K562 (cell line): ENCODE measurements around the gene TBCEL. TPM values are rescaled to one million over a fixed set of nuclear protein-coding genes. Genes with fewer than 3 reads are reported as not detected.

Experiments
- ATAC-seq: fragments of 200-7000 bp; cut with Tn5 transposase; 3 replicates; pipeline ENCODE4 v1.9.1; 2020; ENCODE audit warnings: moderate library complexity
- BruUV-seq: library from RNA; stranded (reverse); fragments of 400-500 nt; replicated peaks from 2 replicates; lab custom pipeline; 2021; lab: Mats Ljungman, UMichigan
- CTCF ChIA-PET: fragments of 300-600 bp; formaldehyde crosslinking; extraction: SDS; loops from one replicate; lab custom pipeline; 2021; ENCODE audit warnings: low intra/inter-chr PET ratio; lab: Yijun Ruan, JAX
- POLR2A ChIA-PET: fragments of 300-600, 350-650 bp; sonication (Branson Sonifier 250); formaldehyde crosslinking; extraction: SDS; loops from one replicate; lab custom pipeline; 2021; ENCODE audit warnings: antibody characterized with exemption, inconsistent platforms; lab: Yijun Ruan, JAX
- DNase-seq, 4 experiments: peaks; one replicate each; pipeline versions ENCODE4 v3.0.0 to v3.0.0-alpha.2; 2011 to 2018; ENCODE audit warnings: low spot score in 3 of 4, mixed read lengths in 3 of 4; ENCODE audit errors: extremely low read depth in 1 of 4
- FAIRE-seq: peaks from 2 replicates; lab custom pipeline; 2011; peaks lifted over from hg19 to GRCh38; lab: Jason Lieb, UNC
- H2AFZ ChIP-seq: 2 replicates; pipeline ENCODE4 v1.6.0; 2011; ENCODE audit warnings: low read depth, low read length, control low read depth, inconsistent platforms
- H3K27ac ChIP-seq: fragments of 200-600 bp; 3 replicates; pipeline ENCODE4 v1.8.0; 2011; ENCODE audit warnings: low read depth, mild to moderate bottlenecking, control low read depth, inconsistent platforms, low read length, moderate library complexity, mixed read lengths; ENCODE audit errors: extremely low read depth
- H3K27me3 ChIP-seq, 2 experiments: fragments of 300-600 bp in 1 of 2; 2 replicates in 1 of 2; 3 replicates in 1 of 2; pipeline versions ENCODE4 v1.6.0 to v1.8.0; 2011; ENCODE audit warnings: inconsistent platforms in 2 of 2, low read length in 2 of 2, mild to moderate bottlenecking in 1 of 2, mixed read lengths in 1 of 2, moderate library complexity in 1 of 2; ENCODE audit not compliant: control insufficient read depth in 2 of 2, insufficient read depth in 2 of 2
- H3K36me3 ChIP-seq: fragments of 300-600 bp; 3 replicates; pipeline ENCODE4 v1.8.0; 2011; ENCODE audit warnings: mild to moderate bottlenecking, low read length, inconsistent platforms; ENCODE audit not compliant: control insufficient read depth, insufficient read depth
- H3K4me1 ChIP-seq, 2 experiments: fragments of 200-600 bp in 1 of 2; replicated peaks in 1 of 2; 2 replicates in 1 of 2; 3 replicates in 1 of 2; pipeline versions ENCODE4 v1.5.1 to v1.8.0; 2011; ENCODE audit warnings: inconsistent platforms in 2 of 2, low read length in 2 of 2, mild to moderate bottlenecking in 1 of 2, mixed read lengths in 1 of 2, moderate library complexity in 1 of 2; ENCODE audit not compliant: control insufficient read depth in 2 of 2, insufficient read depth in 2 of 2
- H3K4me2 ChIP-seq: 2 replicates; pipeline ENCODE4 v1.6.1; 2011; ENCODE audit warnings: low read length, control low read depth, inconsistent platforms, mixed read lengths; ENCODE audit not compliant: insufficient read depth
- H3K4me3 ChIP-seq: fragments of 200-600 bp; sonication (generic), shearing (Covaris generic); 2 replicates; pipeline ENCODE4 v1.5.1; 2016; ENCODE audit warnings: control low read depth, inconsistent platforms
- H3K79me2 ChIP-seq: fragments of 200-600 bp; 3 replicates; pipeline ENCODE4 v1.8.0; 2011; ENCODE audit warnings: low read length, inconsistent platforms; ENCODE audit not compliant: control insufficient read depth, insufficient read depth
- H3K9ac ChIP-seq, 2 experiments: 2 replicates each; pipeline versions ENCODE4 v1.6.0 to v1.6.1; 2011; ENCODE audit warnings: low read depth in 2 of 2, low read length in 2 of 2, control low read depth in 1 of 2, inconsistent platforms in 1 of 2, mild to moderate bottlenecking in 1 of 2, mixed read lengths in 1 of 2; ENCODE audit not compliant: insufficient read depth in 1 of 2
- H3K9me1 ChIP-seq: one replicate; pipeline ENCODE4 v1.6.0; 2011; ENCODE audit warnings: inconsistent platforms, mild to moderate bottlenecking, low read length, moderate library complexity; ENCODE audit not compliant: control insufficient read depth, insufficient read depth
- H3K9me3 ChIP-seq: replicated peaks from 2 replicates; pipeline ENCODE4 v1.5.1; 2011; ENCODE audit warnings: low read depth, low read length, inconsistent platforms; ENCODE audit not compliant: control insufficient read depth, insufficient read depth
- H4K20me1 ChIP-seq: replicated peaks from 2 replicates; pipeline ENCODE4 v1.6.1; 2011; ENCODE audit warnings: low read length, inconsistent platforms, mixed read lengths; ENCODE audit not compliant: control insufficient read depth, insufficient read depth
- FOXJ3 ChIP-seq: sonication (generic); formaldehyde crosslinking; IDR thresholded peaks from 2 replicates; pipeline ENCODE4 v1.4.0; 2020; ENCODE audit warnings: mild to moderate bottlenecking, missing genetic modification reagents
- HEY1 ChIP-seq: fragments of 250-450 bp; sonication (Bioruptor Pico); IDR thresholded peaks from 2 replicates; pipeline ENCODE4 v1.5.0; 2020; ENCODE audit warnings: mild to moderate bottlenecking, moderate library complexity, borderline replicate concordance
- NFE2L1 ChIP-seq: fragments of 450-650 bp; IDR thresholded peaks from 2 replicates; pipeline ENCODE4 v1.6.1; 2016; ENCODE audit warnings: missing genetic modification characterization, low read depth, mild to moderate bottlenecking, missing compliant biosample characterization, moderate library complexity, borderline replicate concordance
- NFRKB ChIP-seq: fragments of 450-650 bp; IDR thresholded peaks from 2 replicates; pipeline ENCODE4 v1.6.1; 2016; ENCODE audit warnings: low read depth
- RB1 ChIP-seq: fragments of 450-650 bp; IDR thresholded peaks from 2 replicates; pipeline ENCODE4 v1.6.1; 2017; ENCODE audit warnings: low read depth, mild to moderate bottlenecking
- TAF7 ChIP-seq: fragments of 450-650 bp; IDR thresholded peaks from 2 replicates; pipeline ENCODE4 v1.6.1; 2016; ENCODE audit warnings: missing genetic modification characterization, missing compliant biosample characterization
- ZNF140 ChIP-seq: fragments of 250-450 bp; sonication (Bioruptor Pico); IDR thresholded peaks from 2 replicates; pipeline ENCODE4 v1.8.0; 2021; ENCODE audit warnings: moderate library complexity, mild to moderate bottlenecking, inconsistent platforms
- ZNF224 ChIP-seq: sonication (generic); formaldehyde crosslinking; IDR thresholded peaks from 2 replicates; pipeline ENCODE4 v1.8.0; 2022; ENCODE audit warnings: mild to moderate bottlenecking, missing genetic modification reagents
- WGBS: fragments of 100-300 bp; shearing (Covaris generic); methylation state at CpG from one replicate; pipeline ENCODE4 v1.1.6; 2016; ENCODE audit warnings: low coverage, mixed read lengths; ENCODE audit not compliant: insufficient coverage; ENCODE audit errors: missing lambda C conversion rate; 5-methylcytosine and 5-hydroxymethylcytosine counted together
- in situ Hi-C: fragments of 300-500 bp; cut with MboI; formaldehyde crosslinking; loops from 4 replicates; pipeline ENCODE4 v1.15.0; 2018; ENCODE audit warnings: inconsistent platforms, mixed read lengths
- intact Hi-C: fragments of 100-400 bp; cut with micrococcal nuclease; formaldehyde crosslinking; loops from 2 replicates; pipeline ENCODE4 v1.14.2; 2022
- polyA plus RNA-seq, 8 experiments: library from polyadenylated mRNA; depleted of rRNA in 4 of 8; stranded (reverse) in 5 of 8; unstranded in 3 of 8; fragments of >200 nt; fragmentation: Nextera tagmentation in 2 of 8; fragmentation: Illumina TruSeq in 1 of 8; extraction: Ambion mirVana in 2 of 8; extraction: Trizol in 1 of 8; gene quantifications; 2 replicates each; pipeline versions ENCODE4 v1.2.1 to v1.2.3, GENCODE V29; 2011 to 2014; ENCODE audit warnings: inconsistent platforms in 1 of 8, missing spikeins in 1 of 8
- total RNA-seq, 7 experiments: library from RNA; depleted of rRNA in 6 of 7; stranded (reverse); fragments of >200 nt in 6 of 7; fragmentation: Illumina TruSeq in 2 of 7; extraction: Trizol in 2 of 7; gene quantifications; 2 replicates each; pipeline versions ENCODE4 v1.2.1 to v1.2.3, GENCODE V29; 2011 to 2021; ENCODE audit warnings: low replicate concordance in 1 of 7
- TF ChIP-seq, protein P1 (sequence below): fragments of 250-450 bp; sonication (Bioruptor Pico); IDR thresholded peaks from 2 replicates; pipeline ENCODE4 v1.4.0; 2020; ENCODE audit warnings: borderline replicate concordance
- TF ChIP-seq, protein P2 (sequence below), 2 experiments: fragments of 450-650 bp; IDR thresholded peaks; 2 replicates each; pipeline ENCODE4 v1.6.1; 2016
- TF ChIP-seq, protein P3 (sequence below), 2 experiments: fragments of 450-650 bp; conservative IDR thresholded peaks; 2 replicates each; pipeline ENCODE4 v1.6.1; 2017; ENCODE audit warnings: mild to moderate bottlenecking in 2 of 2, moderate library complexity in 2 of 2

TBCEL gene
- total and polyA plus RNA-seq, 9 of the 15 experiments (the other 6 are each of a cell fraction or from before 2014, with no cell fraction given), result 0.39 to 2.3 (median 1.4) TPM

DNA sequence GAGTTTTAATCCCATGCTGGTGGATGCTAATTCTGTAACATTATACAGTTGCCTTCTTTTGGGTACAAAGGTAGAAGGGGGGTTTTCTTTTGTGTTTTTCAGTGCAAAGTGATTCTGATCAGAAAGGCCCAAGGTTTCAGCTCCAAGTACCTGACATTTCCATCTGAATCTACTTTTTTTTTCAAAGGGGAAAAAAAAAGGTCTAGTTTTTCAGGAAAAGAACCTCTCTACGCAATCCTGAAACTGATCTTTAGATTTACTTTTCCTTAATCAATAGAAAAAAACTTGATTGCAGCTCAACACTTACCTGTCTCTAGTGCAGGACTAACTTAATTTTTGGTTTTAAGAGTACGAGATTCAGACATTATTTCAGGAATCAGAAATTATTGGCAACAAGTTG is 77.0 kb downstream of the TBCEL start, which contains the start of gene TECTA:
Gene TECTA (plus strand): TSS at position 301 of the 400 bp plus-strand sequence. CDS start 1,423 bp downstream, outside the sequence.
- Histone ChIP-seq H3K36me3 (no peaks in the 10 kb centered on the region), H3K4me3 (no peak within 1 kb of the TSS), H3K9ac (no peak within 1 kb of the TSS), H3K79me2 (no peaks in the 10 kb centered on the region), H2AFZ (no peak within 1 kb of the TSS), H3K27ac (no peak within 1 kb of the TSS), H3K9me3 (no peaks in the 10 kb centered on the region), H3K4me1 (no peaks in the 10 kb centered on the region), H3K4me2 (no peak within 1 kb of the TSS), H4K20me1 (no peaks in the 10 kb centered on the region), H3K27me3 (peaks cover 4 to 21% of the 10 kb centered on the region in 2 experiments; a peak in 4 of 5 replicates), H3K9me1 (no peaks in the 10 kb centered on the region)
- ChIA-PET POLR2A (interaction anchor here (0.8 kb wide), 1 partner anchor 20 kb away, joined by 3 read pairs; no protein-coding TSS in a partner anchor), CTCF (no interaction called here)
- no peak for DNase-seq
- TF ChIP-seq RB1 (no peak), NFRKB (no peak), ZNF140 (CRISPR knock-in tag) (no peak), FOXJ3 (no peak), ZNF224 (CRISPR knock-in tag) (no peak), NFE2L1 (tag) (no peak), HEY1 (CRISPR knock-in tag) (no peak), TAF7 (tag) (no peak)
- TF ChIP-seq, protein P1, sequence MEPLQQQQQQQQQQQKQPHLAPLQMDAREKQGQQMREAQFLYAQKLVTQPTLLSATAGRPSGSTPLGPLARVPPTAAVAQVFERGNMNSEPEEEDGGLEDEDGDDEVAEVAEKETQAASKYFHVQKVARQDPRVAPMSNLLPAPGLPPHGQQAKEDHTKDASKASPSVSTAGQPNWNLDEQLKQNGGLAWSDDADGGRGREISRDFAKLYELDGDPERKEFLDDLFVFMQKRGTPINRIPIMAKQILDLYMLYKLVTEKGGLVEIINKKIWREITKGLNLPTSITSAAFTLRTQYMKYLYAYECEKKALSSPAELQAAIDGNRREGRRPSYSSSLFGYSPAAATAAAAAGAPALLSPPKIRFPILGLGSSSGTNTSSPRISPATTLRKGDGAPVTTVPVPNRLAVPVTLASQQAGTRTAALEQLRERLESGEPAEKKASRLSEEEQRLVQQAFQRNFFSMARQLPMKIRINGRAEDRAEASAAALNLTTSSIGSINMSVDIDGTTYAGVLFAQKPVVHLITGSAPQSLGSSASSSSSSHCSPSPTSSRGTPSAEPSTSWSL (CRISPR knock-in tag), result no peak
- TF ChIP-seq, protein P2, sequence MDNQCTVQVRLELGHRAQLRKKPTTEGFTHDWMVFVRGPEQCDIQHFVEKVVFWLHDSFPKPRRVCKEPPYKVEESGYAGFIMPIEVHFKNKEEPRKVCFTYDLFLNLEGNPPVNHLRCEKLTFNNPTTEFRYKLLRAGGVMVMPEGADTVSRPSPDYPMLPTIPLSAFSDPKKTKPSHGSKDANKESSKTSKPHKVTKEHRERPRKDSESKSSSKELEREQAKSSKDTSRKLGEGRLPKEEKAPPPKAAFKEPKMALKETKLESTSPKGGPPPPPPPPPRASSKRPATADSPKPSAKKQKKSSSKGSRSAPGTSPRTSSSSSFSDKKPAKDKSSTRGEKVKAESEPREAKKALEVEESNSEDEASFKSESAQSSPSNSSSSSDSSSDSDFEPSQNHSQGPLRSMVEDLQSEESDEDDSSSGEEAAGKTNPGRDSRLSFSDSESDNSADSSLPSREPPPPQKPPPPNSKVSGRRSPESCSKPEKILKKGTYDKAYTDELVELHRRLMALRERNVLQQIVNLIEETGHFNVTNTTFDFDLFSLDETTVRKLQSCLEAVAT (IDR thresholded peaks at IDR 0.05), result no peak
- TF ChIP-seq, protein P3, sequence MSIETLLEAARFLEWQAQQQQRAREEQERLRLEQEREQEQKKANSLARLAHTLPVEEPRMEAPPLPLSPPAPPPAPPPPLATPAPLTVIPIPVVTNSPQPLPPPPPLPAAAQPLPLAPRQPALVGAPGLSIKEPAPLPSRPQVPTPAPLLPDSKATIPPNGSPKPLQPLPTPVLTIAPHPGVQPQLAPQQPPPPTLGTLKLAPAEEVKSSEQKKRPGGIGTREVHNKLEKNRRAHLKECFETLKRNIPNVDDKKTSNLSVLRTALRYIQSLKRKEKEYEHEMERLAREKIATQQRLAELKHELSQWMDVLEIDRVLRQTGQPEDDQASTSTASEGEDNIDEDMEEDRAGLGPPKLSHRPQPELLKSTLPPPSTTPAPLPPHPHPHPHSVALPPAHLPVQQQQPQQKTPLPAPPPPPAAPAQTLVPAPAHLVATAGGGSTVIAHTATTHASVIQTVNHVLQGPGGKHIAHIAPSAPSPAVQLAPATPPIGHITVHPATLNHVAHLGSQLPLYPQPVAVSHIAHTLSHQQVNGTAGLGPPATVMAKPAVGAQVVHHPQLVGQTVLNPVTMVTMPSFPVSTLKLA (conservative IDR thresholded peaks at IDR 0.05), result no peak
- no TSS peak for BruUV-seq
- in situ Hi-C loops (no loop called here), intact Hi-C loops (no loop called here)
- no peak for FAIRE-seq
- WGBS, result 0% methylated on average over 2 of the region's 2 CpGs
- no peak for ATAC-seq
